PC-3 (cell line): ENCODE results near the gene POR. TPM values are rescaled to one million over a fixed set of nuclear protein-coding genes. Genes with fewer than 3 reads are reported as not detected.

Source experiments
- ATAC-seq: fragments of 200-7000 bp; cut with Tn5 transposase; 2 replicates; pipeline ENCODE4 v1.9.1; 2020; ENCODE audit warnings: mild to moderate bottlenecking, moderate library complexity
- BruUV-seq: library from RNA; stranded (reverse); fragments of 400-500 nt; replicated peaks from 2 replicates; lab custom pipeline; 2021; lab: Mats Ljungman, UMichigan
- CTCF ChIA-PET: fragments of 300-600 bp; sonication (Branson Sonifier 250); formaldehyde crosslinking; loops from one replicate; lab custom pipeline; 2022; ENCODE audit warnings: antibody characterized with exemption; lab: Charles Lee
- POLR2A ChIA-PET: fragments of 300-600 bp; sonication (Branson Sonifier 250); formaldehyde crosslinking; loops from one replicate; lab custom pipeline; 2022; ENCODE audit warnings: antibody characterized with exemption; ENCODE audit not compliant: unreplicated experiment; lab: Charles Lee
- DNase-seq: peaks from one replicate; pipeline ENCODE4 v3.0.0-alpha.2; 2015
- H2AFZ ChIP-seq: fragments of 300-600 bp; sonication (generic); 2 replicates; pipeline ENCODE4 v1.6.0; 2016; ENCODE audit warnings: antibody characterized with exemption, low read length
- H3F3A ChIP-seq: fragments of 300-600 bp; sonication (generic); one replicate; pipeline ENCODE4 v1.6.0; 2017; ENCODE audit warnings: antibody characterized with exemption, low read length, control low read depth, mild to moderate bottlenecking; ENCODE audit not compliant: unreplicated experiment
- H3K27ac ChIP-seq: fragments of 300-600 bp; sonication (generic); 2 replicates; pipeline ENCODE4 v1.5.1; 2016; ENCODE audit warnings: mild to moderate bottlenecking, low read length
- H3K27me3 ChIP-seq: fragments of 300-600 bp; sonication (generic); 2 replicates; pipeline ENCODE4 v1.6.1; 2016; ENCODE audit warnings: low read length, mixed read lengths
- H3K36me3 ChIP-seq: fragments of 300-600 bp; sonication (generic); 2 replicates; pipeline ENCODE4 v1.6.1; 2016; ENCODE audit warnings: low read depth, mixed run types, low read length, mixed read lengths
- H3K4me1 ChIP-seq: fragments of 300-600 bp; sonication (generic); 2 replicates; pipeline ENCODE4 v1.5.1; 2016; ENCODE audit warnings: low read length; ENCODE audit not compliant: insufficient read depth
- H3K4me2 ChIP-seq: fragments of 300-600 bp; sonication (generic); 2 replicates; pipeline ENCODE4 v1.6.0; 2016; ENCODE audit warnings: low read length
- H3K4me3 ChIP-seq: fragments of 300-600 bp; sonication (generic); 2 replicates; pipeline ENCODE4 v1.5.1; 2016; ENCODE audit warnings: mild to moderate bottlenecking, low read length, mixed read lengths
- H3K79me2 ChIP-seq: fragments of 300-600 bp; sonication (generic); 2 replicates; pipeline ENCODE4 v1.6.1; 2017; ENCODE audit warnings: low read length, mixed read lengths
- H3K9ac ChIP-seq: fragments of 300-600 bp; sonication (generic); 2 replicates; pipeline ENCODE4 v1.6.0; 2016; ENCODE audit warnings: mild to moderate bottlenecking, low read length
- H3K9me2 ChIP-seq: fragments of 300-600 bp; sonication (generic); replicated peaks from 2 replicates; pipeline ENCODE4 v1.6.1; 2016; ENCODE audit warnings: mixed run types, low read length, mixed read lengths
- H3K9me3 ChIP-seq: fragments of 300-600 bp; sonication (generic); 2 replicates; pipeline ENCODE4 v1.6.1; 2016; ENCODE audit warnings: low read length, mixed read lengths
- H4K20me1 ChIP-seq: fragments of 300-600 bp; sonication (generic); 2 replicates; pipeline ENCODE4 v1.6.1; 2016; ENCODE audit warnings: low read length, mixed read lengths
- CTCF ChIP-seq: fragments of 300-600 bp; sonication (generic); conservative IDR thresholded peaks from 2 replicates; pipeline ENCODE4 v1.5.1; 2017; ENCODE audit warnings: antibody characterized with exemption, low read depth, mild to moderate bottlenecking, low read length
- EZH2 ChIP-seq: fragments of 300-600 bp; sonication (generic); IDR thresholded peaks from one replicate; pipeline ENCODE4 v1.6.1; 2017; ENCODE audit warnings: antibody characterized with exemption, mild to moderate bottlenecking, low read length; ENCODE audit not compliant: unreplicated experiment
- EZH2phosphoT487 ChIP-seq: fragments of 300-600 bp; sonication (generic); IDR thresholded peaks from 2 replicates; pipeline ENCODE4 v1.6.1; 2018; ENCODE audit warnings: mild to moderate bottlenecking, antibody characterized with exemption, low read length, borderline replicate concordance
- intact Hi-C: fragments of 100-400 bp; cut with micrococcal nuclease; formaldehyde crosslinking; loops from 2 replicates; pipeline ENCODE4 v1.9.0; 2023
- total RNA-seq: library from RNA; depleted of rRNA; stranded (reverse); fragments of >200 nt; gene quantifications from 2 replicates; pipeline ENCODE4 v1.2.3, GENCODE V29; 2014

Gene POR
- total RNA-seq, 1 experiment from 2014 or later, result 112 TPM

GRCh38 chr7:75958802-75959543, 44.0 kb downstream of the POR start:
- ATAC-seq, result peak; percentile 45
- Histone ChIP-seq H3K4me2 (no peak overlapping the region), H3K4me1 (peaks cover 15% of the 10 kb centered on the region), H3K27ac (no peak overlapping the region), H3K36me3 (peaks cover 21% of the 10 kb centered on the region), H3F3A (no peaks in the 10 kb centered on the region), H3K4me3 (no peak overlapping the region), H3K27me3 (no peaks in the 10 kb centered on the region), H3K9me3 (no peaks in the 10 kb centered on the region), H3K9me2 (no peaks in the 10 kb centered on the region), H3K9ac (no peak overlapping the region), H3K79me2 (no peaks in the 10 kb centered on the region), H2AFZ (no peak overlapping the region), H4K20me1 (0 out of 2 replicates have a peak, but pooled peaks cover 4% of the 10 kb centered on the region)
- BruUV-seq, result no TSS peak
- DNase-seq, result peak; percentile 62
- CTCF ChIA-PET, result no interaction called here
- POLR2A ChIA-PET, result no interaction called here
- intact Hi-C loops, result no loop called here
- TF ChIP-seq CTCF (no peak), EZH2phosphoT487 (no peak), EZH2 (no peak)

GRCh38 chr7:75960372-75960771, 45.4 kb downstream of the POR start:
- ATAC-seq, result no peak
- Histone ChIP-seq H3K9me2 (no peaks in the 10 kb centered on the region), H3K9ac (no peak overlapping the region), H3K4me3 (no peak overlapping the region), H3K79me2 (no peaks in the 10 kb centered on the region), H3K9me3 (no peaks in the 10 kb centered on the region), H3K4me1 (peaks cover 15% of the 10 kb centered on the region), H3K4me2 (no peak overlapping the region), H2AFZ (no peak overlapping the region), H4K20me1 (0 out of 2 replicates have a peak, but pooled peaks cover 4% of the 10 kb centered on the region), H3K27me3 (no peaks in the 10 kb centered on the region), H3K36me3 (peaks cover 16% of the 10 kb centered on the region), H3K27ac (no peak overlapping the region), H3F3A (no peaks in the 10 kb centered on the region)
- TF ChIP-seq EZH2, result no peak
- no peak for TF ChIP-seq EZH2phosphoT487
- TF ChIP-seq CTCF, result no peak
- no TSS peak for BruUV-seq
- POLR2A ChIA-PET, result no interaction called here
- intact Hi-C loops, result no loop called here
- CTCF ChIA-PET, result interaction anchor here (0.5 to 1.3 kb wide), 3 partner anchors 89 to 113 kb away, joined by 3 to 10 read pairs (median 4); no protein-coding TSS in a partner anchor
- no peak for DNase-seq

- Histone ChIP-seq H3K4me3 (no peak overlapping the region), H3K27ac (no peak overlapping the region), H3K9me3 (no peaks in the 10 kb centered on the region), H3K9me2 (no peaks in the 10 kb centered on the region), H3K4me2 (no peak overlapping the region), H3K79me2 (no peaks in the 10 kb centered on the region), H2AFZ (no peak overlapping the region), H3K36me3 (peaks cover 11% of the 10 kb centered on the region), H3K9ac (no peak overlapping the region), H3K4me1 (peaks cover 9% of the 10 kb centered on the region), H3K27me3 (no peaks in the 10 kb centered on the region), H3F3A (no peaks in the 10 kb centered on the region), H4K20me1 (0 out of 2 replicates have a peak, but pooled peaks cover 3% of the 10 kb centered on the region)
- peak; percentile 39; the same call in 1 of the 2 replicates for TF ChIP-seq CTCF
- TF ChIP-seq EZH2phosphoT487, result no peak
- CTCF ChIA-PET, result interaction anchor here (0.5 to 1.3 kb wide), 3 partner anchors 90 to 114 kb away, joined by 3 to 10 read pairs (median 4); no protein-coding TSS in a partner anchor
- intact Hi-C loops, result no loop called here
- POLR2A ChIA-PET, result no interaction called here
- ATAC-seq (peak; percentile 46; the same call in 1 of the 2 replicates), DNase-seq (no peak)
- BruUV-seq, result no TSS peak
These were observed 46.3 kb downstream of the POR start for GRCh38 chr7:75961218-75961617.
